Stimulated activated CD8-positive, alpha-beta memory T cell treated with anti-CD3 and anti-CD28 coated beads, Interleukin-4, amount 100 ng/mL, for 48 hours (primary cell): ENCODE measurements around the gene LANCL3.
"Not testable (repeated sequence)": the region's sequence is repeated elsewhere in the genome, so short reads cannot be mapped to it uniquely, and the experiment has no call there.

Source experiments
- DNase-seq: peaks from one replicate; pipeline ENCODE4 v3.0.0-alpha.2; 2020

The LANCL3 gene

DNA sequence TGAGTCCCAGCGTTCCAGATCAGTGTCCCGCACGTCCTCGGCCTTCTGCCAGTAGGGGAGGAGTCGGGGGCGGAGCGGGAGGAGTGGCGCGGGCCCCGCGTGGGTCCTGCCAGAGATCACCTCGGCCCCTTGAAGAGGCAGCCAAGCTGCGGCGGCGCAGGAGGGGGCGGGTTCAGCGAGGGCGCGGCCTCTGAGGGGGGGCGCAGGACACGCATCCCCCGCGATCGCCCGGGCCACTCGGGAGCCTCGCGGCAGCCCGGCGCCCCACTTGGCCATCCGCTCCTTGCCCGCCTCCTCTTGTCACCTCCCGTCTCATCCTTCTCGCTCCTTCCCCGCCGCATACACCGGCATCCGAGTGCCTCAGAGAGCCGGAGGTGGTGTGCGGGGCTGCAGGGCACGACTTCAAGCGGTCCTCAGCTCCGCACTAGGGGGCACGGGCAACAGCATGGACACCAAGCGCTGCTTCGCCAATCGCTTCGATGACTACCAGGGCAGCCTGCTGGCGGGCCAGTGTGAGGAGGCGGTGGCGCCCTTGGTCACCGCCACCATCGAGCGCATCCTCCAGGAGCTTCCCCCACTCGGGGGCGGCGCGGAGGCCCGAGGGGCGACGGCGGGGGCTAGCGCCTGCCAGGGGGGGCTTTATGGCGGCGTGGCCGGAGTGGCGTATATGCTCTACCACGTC, at the start of gene LANCL3:
Gene LANCL3, plus strand, starts transcription at position 236 of the 682 bp plus-strand sequence. Its CDS starts 210 bp downstream, at position 446.
- peak; percentile 22 for DNase-seq

DNA sequence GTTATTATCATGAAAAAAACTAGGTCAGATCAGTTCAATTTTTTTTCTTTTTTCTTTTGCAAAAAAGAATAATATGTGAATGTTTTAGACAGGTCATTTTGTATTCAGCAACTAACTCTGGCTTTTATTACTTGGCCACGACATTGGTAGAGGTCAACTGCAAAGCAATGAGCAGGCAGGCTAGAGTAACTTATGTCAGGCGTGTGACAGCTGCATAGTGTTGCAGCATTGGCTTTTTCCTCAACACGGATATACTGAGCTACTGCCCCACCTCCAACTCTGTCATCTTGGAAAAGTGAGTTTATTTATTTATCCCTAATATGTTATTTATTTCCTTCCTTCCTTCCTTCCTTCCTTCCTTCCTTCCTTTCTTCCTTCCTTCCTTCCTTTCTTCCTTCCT, 47.8 kb upstream of the LANCL3 start:
- not testable (repeated sequence) for DNase-seq

DNA sequence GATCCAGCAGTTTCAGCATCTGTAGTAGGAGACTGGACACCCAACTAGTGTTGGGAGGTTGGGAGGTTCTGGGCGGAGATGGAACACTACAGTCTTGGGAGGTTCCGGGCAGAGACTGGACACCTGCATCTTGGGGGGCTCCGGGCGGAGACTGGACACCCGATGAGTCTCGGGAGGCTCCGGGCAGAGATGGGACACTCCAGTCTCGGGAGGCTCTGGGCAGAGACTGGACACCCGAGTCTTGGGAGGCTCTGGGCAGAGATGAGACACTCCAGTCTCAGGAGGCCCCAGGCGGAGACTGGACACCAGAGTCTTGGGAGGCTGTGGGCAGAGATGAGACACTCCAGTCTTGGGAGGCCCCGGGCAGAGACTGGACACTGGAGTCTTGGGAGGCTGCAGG, 29.5 kb upstream of the LANCL3 start:
- DNase-seq, result no peak

DNA sequence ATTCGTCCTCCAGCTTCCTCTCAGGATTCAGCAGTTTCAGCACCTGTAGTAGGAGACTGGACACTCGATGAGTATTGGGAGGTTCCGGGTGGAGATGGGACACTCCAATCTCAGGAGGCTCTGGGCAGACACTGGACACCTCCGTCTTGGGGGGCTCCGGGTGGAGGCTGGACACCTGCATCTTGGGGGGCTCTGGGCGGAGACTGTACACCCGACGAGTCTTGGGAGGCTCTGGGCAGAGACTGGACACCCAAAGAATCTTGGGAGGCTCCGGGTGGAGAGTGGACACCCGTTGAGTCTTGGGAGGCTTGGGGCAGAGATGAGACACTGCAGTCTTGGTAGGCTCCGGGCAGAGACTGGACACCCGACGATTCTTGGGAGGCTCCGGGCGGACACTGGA, 28.7 kb upstream of the LANCL3 start:
- no peak for DNase-seq

DNA sequence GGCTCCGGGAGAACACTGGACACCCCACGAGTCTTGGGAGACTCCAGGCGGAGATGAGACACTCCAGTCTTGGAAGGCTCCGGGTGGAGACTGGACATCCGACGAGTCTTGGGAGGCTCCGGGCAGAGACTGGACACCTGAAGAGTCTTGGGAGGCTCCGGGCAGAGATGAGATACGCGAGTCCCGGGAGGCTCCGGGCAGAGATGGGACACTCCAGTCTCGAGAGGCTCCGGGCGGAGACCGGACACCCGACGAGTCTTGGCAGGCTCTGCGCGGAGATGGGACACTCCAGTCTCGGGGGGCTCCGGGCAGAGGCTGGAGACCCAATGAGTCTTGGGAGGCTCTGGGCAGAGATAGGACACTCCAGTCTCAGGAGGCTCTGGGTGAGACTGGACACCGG, 28.1 kb upstream of the LANCL3 start:
- DNase-seq, result no peak

DNA sequence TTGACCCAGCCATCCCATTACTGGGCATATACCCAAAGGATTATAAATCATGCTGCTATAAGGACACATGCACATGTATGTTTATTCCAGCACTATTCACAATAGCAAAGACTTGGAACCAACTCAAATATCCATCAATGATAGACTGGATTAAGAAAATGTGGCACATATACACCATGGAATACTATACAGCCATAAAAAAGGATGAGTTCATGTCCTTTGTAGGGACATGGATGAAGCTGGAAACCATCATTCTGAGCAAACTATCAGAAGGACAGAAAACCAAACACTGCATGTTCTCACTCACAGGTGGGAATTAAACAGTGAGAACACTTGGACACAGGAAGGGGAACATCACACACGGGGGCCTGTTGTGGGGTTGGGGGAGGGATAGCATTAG, 26.9 kb upstream of the LANCL3 start:
- not testable (repeated sequence) for DNase-seq

DNA sequence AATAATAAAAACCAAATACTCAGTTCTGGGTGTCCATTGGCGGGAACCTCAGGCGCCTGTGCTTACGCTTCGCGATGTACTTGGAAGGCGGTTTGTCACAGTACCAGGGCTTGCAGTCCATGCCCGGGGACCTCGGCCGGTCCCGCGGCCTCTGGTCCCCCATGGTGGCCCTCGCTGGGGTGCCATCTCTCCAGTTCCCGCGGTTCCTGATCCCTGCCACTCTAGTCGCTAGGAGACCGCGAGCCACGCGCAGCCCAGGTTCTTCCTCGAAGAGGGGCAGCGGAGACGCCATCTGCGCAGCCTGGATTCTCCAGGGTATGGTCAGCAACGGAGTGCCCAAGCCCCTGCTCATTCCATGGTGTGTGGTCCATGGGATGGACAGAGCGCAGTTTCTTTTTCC, 26.4 kb upstream of the LANCL3 start:
- no peak for DNase-seq

DNA sequence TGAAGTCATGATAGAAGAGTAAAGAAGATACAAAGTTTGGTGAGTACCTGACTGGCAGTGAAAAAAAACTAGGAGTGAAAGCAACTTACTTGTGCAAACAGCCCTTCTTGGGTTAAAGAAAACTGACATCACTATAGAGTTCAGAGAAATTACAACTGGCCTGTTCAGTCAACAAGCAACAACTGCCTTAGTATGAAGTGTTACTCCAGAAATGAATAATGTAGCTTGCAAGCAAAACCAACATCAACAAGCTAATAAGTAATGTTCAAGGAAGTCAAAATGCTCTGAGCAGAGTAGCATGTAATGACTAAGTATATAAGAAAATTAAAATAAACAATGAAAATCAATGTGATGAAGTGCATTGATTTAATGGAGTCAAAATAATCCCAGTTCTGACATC, 21.8 kb upstream of the LANCL3 start:
- not testable (repeated sequence) for DNase-seq

DNA sequence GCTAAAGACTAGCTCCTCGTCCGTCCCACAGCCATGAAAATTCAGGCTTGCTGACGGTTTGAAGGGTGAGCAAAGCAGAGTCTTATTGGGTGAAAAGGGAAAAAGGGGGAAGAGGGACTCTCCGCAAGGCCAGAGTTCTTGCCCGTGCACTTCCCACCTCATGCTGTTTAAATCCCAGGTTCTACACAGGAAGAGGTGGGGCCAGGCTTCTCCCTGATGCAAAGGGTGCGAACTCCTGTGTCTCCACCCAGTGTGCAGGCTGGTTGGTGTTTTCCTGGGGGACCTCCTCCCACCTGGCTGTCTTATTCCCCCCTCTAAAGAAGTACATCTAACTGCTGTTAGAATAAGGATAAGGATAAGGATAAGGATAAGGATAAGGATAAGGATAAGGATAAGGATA, 18.0 kb upstream of the LANCL3 start:
- DNase-seq, result no peak

DNA sequence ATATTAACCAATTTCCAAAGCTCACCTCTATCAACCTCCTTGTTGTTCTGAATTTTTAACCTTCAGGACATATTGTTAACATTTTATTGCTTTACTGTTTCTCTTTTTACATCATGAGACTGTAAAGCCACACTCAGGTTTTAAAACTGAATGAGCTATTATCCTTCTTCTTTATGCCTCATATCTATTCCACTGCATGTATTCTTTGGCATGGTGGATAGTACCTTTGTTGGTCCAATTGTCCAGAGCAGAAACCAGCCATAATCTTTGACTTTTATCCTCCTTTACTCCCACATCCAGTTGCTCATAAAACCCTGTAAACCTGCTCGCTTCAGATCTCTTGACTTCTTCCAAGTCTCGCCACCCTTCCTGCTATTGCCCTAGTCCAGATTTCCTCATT, 6.2 kb upstream of the LANCL3 start:
- DNase-seq, result not testable (repeated sequence)

DNA sequence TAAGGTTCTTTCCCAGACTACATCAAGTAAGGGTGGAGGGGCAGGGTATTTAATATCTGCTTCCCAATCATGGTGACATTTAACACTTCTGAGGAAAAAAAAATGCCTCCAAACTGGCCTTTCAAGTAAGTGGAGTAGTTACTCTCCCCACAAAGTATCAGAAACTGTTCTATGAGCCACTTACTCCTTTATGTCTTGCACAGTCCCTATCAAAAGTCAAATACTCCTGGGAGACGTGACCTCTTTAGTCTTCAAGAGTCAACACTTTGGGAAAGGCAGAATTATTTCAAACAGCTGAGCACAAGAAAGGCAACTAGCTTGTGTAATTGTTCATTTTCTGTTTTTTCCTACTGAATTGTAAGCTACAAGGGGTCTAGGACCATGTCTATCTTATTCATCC, 1.1 kb upstream of the LANCL3 start:
- DNase-seq, result not testable (repeated sequence)

DNA sequence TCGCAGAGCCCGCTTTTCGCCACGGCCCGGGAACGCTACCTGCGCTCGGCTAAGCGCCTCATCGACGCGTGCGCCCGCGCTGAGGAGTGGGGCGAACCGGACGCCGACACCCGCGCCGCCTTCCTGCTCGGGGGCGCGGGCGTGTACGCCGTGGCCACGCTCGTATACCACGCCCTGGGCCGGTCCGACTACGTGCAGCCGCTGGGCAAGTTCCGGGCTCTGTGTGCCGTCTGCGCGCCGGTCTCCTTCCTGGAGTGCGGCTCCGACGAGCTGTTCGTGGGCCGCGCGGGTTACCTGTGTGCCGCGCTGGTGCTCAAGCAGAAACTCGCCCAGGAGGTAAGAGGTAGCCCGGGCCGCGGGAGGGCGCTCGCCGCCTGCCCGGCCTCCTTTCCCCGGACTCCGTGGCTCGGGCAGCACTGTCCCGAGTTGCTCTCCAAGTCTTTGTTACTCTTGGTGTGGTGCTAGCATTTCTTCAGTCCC, 687 bp downstream of the LANCL3 start:
- peak; percentile 30 for DNase-seq

DNA sequence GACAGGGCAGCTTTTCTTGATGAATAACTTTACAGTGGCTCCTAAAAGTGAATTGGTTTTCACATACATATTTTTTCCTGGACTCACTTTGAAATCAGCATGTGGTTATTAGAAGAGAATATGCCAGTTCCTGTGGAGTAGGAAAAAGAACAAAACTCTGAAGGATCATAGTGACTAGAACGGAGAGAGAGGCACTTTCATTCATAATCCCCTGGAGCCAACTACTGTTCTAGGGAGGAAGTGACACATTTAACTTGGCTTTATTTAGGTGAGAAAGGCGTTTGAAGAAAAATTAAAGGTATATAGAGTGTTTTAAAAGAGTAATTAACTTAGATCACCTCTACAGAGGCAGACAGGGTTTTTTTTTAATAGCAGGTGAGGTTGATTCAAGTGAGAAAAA, 1.7 kb downstream of the LANCL3 start:
- not testable (repeated sequence) for DNase-seq

DNA sequence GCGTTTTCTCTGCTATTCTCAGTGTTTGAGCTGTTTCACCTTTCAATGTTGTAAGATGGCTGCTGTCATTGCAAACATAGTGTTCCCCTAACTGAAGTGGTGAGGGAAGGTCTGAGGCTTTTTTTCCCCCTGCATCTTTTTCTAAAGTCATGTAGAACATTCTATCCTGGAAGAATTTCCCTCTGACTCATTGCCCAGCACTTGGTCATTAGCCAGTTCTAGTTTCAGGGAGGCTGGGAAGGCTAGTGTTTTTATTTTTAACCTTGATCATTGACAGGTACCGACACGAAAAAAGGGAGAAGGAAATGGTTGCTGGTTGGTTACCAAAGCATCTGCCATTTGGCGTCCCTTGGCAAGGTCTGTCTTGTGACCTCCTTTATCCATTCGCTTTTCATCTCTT, 6.6 kb downstream of the LANCL3 start:
- no peak for DNase-seq

DNA sequence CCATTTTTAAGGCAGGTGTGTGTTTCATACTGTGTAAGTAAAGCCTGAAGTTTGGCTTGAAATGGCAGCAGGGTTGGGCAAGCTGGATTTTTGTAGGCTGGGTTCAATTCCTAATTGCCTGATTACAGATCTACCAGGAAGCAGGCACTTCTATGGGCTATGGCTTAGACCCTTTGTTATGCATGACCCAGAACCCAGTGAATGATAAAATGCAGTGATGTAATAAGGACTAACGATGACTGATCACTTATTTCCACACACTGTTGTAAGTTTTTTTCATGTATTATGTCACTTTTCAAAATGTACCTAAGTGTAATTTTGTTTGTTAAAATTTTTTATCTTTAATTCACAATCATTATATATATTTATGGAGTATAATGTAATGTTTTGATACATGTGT, 8.6 kb downstream of the LANCL3 start:
- no peak for DNase-seq

DNA sequence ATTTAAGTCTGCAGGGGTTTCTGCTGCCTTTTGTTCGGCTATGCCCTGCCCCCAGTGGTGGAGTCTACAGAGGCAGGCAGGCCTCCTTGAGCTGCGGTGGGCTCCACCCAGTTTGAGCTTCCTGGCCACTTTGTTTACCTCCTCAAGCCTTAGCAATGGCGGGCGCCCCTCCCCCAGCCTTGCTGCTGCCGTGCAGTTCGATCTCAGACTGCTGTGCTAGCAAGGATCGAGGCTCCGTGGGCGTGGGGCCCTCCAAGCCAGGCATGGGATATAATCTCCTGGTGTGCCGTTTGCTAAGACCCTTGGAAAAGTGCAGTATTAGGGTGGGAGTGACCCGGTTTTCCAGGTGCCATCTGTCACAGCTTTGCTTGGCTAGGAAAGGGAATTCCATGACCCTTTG, 15.9 kb downstream of the LANCL3 start:
- DNase-seq, result not testable (repeated sequence)

DNA sequence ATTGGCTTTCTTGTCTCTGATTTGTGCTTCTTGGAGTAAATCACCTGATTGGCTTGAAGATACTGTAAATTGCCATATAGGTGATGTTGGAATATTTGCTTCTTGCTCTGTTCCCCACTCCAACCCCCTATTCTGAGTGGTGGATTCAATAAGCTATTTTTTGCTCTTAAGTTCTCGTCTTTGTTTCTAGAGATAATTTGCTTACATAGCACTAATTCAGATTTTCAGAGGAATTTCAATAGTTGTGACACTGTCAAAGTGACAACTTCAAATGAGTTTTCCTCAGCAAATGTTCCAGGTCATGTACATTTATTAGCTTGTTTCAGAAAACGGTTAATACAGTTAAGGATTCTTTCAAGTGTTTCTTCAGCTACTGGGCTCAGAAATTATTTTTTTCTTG, 18.6 kb downstream of the LANCL3 start:
- no peak for DNase-seq

DNA sequence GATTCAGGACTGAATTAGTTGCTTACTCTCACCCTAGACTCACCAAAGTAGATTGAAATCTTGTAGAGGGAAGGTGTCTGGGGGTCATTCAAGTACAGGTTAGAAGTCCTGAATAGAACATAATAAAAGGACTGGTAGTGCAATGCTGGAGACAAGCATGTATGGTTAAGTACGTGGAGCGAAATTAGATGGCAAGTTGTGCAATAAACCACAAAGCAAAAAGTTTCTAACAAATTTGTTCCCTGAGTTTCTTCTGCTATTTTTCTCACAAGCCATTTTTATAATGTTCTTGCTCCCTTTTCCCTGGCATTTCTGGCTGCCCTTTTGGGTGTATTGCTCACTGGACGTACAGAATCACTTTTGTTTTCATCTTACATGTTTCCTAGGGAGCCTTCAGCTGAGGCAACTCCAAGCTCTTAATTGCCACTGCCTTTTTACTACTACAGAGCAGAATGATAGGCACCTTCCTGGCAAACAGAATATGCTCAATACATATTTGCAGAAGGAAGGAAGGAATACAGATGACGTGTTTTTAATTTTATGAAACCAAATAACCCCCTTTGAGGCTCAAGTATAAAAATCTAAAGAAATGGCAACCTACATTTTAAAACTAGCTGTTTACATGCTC, 23.4 kb downstream of the LANCL3 start:
- DNase-seq, result no peak

DNA sequence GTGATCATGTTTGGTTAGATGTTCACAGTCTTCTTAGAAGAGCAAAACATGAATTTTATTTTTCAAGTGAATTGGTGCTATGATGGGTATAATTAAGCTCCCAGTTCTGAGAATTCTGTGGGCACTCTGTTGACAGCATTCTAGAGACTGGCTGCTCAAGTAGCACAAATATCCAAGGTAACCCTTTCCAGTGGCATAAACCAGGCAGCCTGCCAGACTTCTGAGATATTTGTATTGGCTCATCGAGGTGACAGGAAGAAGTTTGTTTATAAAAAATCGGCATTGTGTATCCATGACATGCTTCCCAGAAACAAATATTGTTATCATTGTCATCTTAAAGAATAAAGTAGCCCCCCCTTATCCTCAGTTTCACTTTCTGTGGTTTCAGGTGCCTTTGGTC, 28.3 kb downstream of the LANCL3 start:
- DNase-seq, result no peak

DNA sequence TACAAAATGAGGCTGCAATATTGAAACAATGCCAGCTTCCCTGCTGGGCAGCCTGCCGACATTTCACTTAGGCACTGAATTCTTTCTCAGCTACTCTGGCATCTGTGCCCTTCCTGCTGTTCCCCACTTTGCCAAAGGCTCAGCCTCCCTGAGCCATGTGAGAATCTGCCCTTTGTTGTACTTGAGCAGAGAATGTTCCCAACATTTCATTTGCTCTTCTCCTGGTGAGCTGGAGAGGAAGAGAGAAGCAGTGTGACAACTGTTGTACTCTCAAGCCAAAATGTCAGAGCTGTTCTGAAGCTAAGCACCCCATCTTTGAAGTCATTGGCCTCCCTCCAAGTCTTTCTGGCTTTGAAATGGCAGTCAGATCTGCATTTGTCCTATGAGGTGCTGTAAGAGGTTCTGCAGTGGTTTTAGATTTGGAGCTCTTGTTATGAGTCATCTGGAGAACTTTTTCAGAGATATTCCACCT, 32.5 kb downstream of the LANCL3 start:
- DNase-seq, result no peak

DNA sequence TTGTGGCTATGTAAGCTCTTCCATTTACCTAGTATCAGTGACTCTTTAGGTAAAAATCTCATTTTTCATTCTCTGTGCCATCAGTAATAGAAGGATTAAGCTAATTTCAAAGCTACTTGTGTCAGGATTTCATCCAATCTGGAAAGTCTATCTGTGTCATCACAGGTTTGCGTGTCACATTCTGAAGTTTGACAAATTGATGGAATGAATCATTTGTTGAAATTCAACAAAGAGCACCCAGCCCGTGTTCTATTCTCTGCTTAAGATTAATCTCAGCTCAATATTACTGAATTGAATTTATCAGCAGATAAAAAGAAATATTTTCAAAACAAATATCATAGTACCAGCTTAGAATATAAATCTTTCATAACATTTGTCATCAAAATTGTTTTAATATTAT, 35.8 kb downstream of the LANCL3 start:
- no peak for DNase-seq

DNA sequence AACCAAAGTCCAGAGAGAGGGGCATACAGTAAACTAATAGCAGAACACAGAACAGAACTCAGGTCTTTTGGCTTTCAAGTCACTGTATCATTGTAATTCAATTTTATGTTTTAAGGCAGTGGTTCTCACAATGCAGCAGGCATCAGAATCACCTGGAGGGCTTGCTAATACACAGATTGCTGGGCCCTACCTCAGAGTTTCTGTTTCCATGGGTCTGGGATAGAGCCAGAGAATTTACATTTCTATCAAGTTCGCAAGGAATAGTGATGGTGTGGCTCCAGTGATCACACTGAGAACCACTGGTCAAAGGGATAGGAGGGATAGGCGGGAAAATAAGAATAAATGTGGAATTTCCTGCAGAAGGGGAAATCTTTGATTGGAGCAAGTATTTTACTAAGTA, 36.7 kb downstream of the LANCL3 start:
- no peak for DNase-seq

DNA sequence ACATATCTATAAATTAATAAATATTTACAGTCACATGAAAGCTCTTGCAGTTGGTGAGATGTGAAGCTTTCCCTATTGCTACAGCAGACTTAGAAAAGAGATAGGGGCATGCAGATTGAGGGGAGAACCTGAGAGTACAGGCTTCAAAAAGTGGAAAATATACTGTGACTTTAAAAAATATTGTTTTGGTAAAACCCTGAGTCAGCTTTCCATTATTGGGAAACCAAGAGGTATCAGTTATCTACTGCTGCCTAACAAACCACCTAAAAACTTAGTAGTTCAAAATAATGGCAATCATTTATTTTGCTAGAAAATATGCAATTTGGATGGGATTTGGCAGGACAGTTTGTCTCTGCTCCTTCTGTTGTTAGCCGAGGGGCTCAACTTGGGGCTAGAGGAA, 38.3 kb downstream of the LANCL3 start:
- no peak for DNase-seq

DNA sequence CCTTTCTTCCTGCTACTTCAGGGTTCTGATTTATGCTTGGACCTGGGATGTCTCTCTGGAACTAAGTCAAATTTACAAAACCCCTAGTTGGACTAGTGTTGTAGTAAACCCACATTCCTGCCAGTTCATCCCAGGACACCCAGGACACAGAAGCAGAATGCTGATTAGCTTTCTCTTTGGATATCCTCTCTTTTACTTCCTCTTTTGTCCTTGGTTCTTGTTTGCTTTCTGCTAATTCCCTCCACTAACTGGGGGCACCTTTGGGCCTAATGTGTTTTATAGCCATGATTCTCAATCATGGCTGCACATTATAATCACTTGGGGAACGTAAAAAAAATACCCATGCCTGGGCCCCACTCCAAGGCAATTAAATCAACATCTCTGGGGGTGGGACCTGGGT, 42.5 kb downstream of the LANCL3 start:
- no peak for DNase-seq

DNA sequence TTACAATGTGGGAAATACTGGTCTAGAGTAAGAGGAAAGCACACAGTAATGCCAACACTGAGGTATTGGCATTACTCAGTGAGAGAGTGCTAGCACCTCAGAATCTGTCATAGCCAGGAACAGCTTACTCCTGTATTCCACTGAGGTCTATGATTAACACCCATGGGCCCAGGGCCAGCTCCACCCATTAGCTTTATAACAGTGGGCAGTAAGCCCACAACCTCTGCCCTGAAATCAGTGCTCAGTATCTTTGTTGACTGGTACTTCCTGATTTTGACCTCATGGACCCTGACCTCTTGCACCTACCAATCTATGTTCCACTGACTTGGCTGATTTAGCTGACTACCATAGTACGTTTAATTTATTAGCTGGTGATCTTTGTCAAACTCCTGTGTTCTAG, 56.1 kb downstream of the LANCL3 start:
- no peak for DNase-seq
